Fibroblast of skin of left quadriceps (primary cell): ENCODE measurements around the gene PTPRN2.
"Not testable (repeated sequence)": the region's sequence is repeated elsewhere in the genome, so short reads cannot be mapped to it uniquely, and the experiment has no call there.

Experiments
- DNase-seq, 2 experiments: peaks; one replicate each; pipeline ENCODE4 v3.0.0-alpha.2; 2013; ENCODE audit warnings: low read depth in 2 of 2

Gene PTPRN2

DNA sequence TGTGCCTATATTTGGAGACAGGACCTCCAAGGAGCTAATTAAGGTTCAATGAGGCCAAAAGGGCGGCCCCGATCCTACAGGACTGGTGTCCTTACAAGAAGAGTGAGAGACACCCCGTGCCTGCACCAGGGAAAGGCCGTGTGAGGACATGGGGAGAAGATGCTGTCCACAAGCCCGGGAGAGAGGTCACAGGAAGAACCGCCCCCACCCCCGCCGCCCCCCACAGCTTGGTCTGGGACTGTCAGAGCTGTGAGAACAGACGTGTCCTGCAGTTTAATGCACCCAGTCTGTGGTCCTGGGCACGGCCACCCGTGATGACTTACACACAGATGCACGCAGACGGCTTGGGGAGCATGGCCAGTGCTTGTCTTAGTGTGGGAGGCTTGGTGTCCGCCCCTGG is 851.3 kb downstream of the PTPRN2 start:
- no peak for DNase-seq

- DNase-seq: no peak
These were observed 851.8 kb downstream of the PTPRN2 start for GRCh38 chr7:157735826-157736225.

- DNase-seq: no peak
These were observed 852.7 kb downstream of the PTPRN2 start for GRCh38 chr7:157734676-157735640.

DNA sequence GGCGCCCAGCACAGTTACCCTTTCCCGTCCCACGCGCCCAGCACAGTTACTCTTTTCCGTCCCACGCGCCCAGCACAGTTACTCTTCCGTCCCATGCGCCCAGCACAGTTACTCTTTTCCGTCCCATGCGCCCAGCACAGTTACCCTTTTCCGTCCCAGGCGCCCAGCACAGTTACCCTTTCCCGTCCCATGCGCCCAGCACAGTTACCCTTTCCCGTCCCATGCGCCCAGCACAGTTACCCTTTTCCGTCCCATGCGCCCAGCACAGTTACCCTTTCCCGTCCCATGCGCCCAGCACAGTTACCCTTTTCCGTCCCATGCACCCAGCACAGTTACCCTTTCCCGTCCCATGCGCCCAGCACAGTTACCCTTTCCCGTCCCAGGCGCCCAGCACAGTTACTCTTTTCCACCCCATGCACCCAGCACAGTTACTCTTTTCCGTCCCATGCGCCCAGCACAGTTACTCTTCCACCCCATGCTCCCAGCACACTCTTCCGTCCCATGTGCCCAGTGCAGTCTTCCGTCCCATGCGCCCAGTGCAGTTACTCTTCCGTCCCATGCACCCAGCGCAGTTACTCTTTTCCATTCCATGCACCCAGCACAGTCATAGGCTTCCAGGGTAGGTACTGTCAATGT is 853.7 kb downstream of the PTPRN2 start:
- DNase-seq: not testable (repeated sequence)

DNA sequence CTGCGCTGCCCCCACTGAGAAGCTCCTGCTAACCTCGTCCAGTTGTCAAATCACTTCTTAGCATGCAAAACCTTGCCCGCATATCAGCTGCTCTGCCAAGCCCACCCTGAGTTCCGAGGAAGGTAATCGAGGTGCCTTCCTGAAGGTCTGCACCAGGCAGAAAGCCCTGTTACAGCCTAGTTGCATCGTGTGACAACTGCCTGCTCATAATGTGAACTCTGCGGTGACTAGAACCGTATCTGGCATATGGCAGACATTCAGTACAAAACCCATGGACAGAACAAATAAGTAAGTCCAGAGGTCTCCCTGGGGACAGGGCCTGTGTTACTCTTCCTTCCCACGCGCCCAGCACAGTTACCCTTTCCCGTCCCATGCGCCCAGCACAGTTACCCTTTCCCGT is 856.5 kb downstream of the PTPRN2 start:
- no peak for DNase-seq

DNA sequence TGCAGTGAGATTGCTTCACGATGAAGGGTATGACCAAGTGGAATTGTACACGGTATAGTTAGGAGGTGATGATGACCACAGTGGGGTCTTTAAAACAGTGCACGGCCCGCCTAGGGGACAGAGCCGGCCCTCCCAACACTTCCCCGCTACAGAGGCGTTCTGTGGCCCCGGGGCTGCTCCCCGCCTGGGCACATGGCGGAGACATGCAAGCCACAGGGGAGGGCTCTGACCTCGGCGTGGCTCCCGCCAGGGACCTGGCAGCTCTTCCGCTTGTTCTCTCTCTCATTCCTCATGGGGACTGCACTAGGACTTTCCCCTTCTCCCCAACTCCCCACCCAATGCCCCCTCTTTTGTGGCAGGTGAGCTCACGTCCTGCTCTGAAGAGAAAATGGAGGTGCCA is 857.0 kb downstream of the PTPRN2 start:
- no peak for DNase-seq

DNA sequence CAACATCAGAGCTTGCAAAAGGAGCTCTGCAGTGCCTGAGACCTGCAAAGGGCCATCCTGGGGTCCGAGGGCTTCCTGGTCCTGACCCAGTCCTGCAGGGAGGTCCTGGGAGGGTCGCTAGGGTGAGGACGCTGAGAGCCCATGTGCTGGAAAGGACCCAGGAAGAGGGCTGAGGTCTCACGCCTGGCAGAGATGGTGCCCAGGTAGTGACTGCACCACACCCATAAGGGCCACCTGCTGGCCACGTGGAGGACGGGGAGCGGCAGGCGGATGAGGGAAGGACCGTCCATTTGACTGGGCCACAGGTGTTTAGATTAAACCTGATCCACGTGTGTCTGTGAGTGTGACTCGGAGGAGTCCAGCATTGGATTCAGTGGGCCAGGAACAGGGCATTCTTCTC is 858.1 kb downstream of the PTPRN2 start:
- no peak for DNase-seq

GRCh38 chr7:157727964-157728615 is 859.5 kb downstream of the PTPRN2 start:
- no peak for DNase-seq

GRCh38 chr7:157726764-157727163 is 860.9 kb downstream of the PTPRN2 start:
- no peak for DNase-seq

DNA sequence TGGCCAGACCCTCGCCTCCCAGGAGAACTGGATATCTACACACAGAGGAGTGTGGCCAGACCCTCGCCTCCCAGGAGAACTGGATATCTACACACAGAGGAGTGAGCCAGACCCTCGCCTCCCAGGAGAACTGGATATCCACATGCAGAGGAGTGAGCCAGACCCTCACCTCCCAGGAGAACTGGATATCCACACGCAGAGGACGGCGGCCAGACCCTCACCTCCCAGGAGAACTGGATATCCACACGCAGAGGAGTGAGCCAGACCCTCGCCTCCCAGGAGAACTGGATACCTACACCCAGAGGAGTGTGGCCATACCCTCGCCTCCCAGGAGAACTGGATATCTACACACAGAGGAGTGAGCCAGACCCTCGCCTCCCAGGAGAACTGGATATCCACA is 862.3 kb downstream of the PTPRN2 start:
- not testable (repeated sequence) for DNase-seq

GRCh38 chr7:157723205-157723604 is 864.4 kb downstream of the PTPRN2 start:
- DNase-seq: no peak

DNA sequence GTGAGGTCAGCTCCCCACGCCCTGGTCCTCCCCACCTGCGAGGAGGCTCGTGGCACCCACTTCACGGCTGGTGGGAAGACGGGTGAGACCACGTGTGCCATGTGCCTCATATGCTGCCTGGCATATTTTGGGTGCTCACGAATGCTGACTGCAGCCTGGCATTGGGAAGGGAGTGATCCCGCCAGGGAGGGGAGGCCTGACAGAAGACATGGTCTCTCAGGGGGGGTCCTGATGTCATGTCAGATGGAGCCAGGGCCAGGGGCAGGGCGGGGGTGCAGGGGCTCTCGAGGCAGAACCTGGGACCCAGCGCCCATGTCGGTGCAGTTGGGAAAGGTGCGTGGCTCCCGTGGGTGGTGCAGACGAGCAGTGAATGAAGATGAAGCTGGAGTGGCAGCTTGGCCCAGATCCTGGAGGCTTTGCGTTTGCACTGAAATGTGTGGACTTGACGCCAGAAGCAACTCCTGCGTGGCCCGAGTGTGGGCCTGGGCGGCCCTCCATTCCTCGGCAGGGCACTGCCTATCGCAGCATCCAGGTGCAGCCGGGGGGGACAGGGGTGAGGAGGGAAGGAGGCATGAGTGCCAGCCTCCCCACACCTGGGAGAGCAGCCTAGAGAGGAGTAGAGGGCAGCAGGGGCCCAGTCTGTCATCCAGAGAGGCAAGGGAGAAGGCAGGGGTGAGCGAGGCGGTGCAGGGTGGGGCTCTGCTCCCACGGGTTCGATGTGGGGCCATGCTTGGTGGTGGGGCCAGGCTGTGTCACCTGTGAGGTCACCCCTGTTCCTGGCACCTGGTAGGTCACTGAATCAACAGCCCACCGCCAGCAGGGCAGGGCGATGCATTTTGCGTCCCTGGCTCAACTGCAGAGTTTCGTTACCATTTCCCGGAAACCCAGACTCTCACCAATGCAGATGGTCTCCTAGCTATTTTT is 865.2 kb downstream of the PTPRN2 start:
- no peak for DNase-seq

GRCh38 chr7:157721468-157722136 is 866.0 kb downstream of the PTPRN2 start:
- no peak for DNase-seq

DNA sequence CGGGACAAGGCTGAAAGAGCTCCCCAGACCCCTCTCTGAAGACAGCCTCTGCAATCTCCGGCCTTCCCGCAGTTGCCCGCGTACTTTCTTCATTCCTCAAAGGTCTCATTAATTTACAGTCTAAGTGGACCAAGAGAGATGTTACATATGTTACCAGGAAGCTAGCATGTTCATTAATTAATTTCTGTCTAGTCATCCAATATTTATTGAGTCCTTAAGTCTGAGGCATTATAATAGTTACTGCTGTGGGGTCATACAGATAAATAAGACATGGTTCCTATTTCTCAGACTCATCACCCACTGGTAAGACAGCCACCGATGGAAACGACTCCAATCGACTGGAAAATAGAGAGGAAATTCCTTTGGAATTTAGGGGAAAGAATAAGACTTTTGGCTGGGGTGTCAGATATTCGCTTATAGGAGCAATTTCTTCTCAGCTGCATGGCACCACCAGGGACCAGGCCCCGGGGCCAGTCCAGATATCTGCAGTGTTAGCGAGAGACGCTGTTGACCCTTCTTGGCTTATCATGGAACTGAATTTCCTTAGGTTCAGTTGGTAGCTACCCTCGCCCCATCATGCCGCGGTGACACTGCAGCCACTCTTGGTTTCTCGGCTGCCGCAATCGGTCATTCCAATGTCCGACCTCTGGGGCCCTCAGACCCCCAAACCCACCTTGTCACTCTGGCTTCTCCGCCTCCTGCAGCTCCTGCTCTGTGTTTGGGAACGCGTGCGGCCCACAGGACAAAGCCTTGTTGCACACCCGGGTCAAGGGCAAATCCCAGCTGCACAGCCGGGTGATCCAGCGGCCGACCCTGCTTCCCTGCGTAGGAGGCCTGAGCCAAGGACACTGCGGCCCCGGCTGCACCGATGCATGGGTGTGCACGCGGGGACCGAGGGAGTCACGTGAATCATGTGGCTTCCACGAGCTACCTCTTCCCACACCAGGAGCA is 867.6 kb downstream of the PTPRN2 start:
- DNase-seq: no peak

GRCh38 chr7:157719008-157719682 is 868.5 kb downstream of the PTPRN2 start:
- no peak for DNase-seq

DNA sequence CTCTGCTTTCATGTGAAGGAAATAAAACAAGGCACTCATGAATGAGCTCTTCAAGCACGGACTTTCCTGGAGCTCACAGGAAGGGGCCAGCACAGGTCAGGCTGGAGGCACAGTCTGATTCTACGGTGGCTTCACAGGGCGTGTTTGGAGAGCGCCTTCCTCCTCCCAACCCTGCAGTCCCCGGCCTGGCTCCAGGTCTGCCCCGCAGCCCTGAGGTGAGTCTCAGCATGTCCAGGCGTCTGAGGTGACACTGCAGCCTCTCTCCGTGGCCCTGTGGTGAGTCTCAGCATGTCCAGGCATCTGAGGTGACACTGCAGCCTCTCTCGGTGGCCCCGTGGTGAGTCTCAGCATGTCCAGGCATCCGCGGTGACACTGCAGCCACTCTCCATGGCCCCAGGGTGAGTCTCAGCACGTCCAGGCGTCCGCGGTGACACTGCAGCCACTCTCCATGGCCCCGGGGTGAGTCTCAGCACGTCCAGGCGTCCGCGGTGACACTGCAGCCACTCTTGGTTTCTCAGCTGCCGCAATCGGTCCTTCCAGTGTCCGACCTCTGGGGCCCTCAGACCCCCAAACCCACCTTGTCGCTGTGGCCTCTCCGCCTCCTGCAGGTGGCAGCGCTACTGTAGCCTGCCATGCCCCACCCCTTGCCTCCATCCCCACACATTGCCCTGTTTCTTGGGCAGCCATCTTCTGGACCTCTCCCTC is 869.2 kb downstream of the PTPRN2 start:
- no peak for DNase-seq

DNA sequence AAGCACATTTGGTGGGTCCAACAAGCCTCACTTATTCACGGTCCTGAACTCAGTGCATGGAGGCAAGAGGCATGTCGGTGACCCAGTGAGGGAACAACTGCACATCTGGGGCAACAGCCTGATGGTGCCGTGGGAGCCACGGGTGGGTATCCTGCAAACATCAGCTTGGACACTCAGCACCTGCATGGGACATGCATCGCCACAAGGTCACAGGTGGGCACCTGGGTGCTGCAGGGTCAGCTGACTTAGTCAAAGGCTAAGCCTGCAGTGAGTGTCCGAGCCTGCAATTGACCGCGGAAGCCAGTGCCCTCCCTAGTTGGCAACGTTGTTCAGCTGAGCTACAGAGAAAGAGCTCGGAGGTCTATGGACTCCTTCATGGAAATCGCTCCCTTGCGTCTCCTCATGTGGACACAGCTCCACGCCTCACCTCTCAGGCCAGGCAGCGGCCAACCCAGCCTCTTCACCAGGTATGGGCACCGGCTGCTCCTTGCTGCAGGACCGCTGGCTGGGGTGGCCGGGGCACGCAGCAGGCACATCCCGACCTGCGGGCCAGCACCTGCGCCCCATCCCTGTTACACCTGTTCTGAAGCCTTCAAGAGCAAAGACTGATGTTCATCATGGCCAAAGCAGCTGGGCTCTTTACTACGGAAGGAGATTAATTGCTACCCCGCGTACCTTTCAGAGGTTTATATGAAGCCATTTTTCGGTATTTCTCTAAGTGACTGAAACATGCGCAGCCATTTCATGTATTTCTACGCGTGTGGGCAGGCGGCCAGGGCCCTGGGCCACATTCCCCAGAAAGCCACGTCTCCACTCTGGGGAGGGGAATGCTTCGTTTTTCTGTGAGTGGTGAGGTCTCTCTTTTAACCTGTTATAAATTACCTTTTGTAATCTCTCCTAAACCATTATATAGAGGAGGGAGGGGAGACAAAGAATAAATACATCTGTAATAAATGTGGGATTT is 870.1 kb downstream of the PTPRN2 start:
- no peak for DNase-seq

DNA sequence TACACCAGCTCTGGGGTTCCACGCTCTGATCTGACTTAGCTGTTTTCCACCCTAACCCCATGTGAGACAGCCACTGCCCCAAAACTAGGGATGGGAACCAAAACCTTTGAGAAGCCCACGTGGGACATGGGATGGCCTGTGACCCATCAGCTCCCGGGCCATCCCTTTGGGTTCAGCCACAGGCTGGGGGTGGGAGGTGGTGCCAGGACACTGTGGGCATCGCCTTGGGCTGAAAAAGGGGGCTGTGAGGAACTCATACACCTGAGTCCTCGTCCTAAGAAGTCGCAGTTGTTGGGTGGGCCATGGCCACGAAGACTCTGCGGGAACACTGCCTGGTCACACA is 871.7 kb downstream of the PTPRN2 start:
- DNase-seq: no peak
